Central memory CD8-positive, alpha-beta T cell (primary cell): ENCODE data around the gene KNL1.
A peak's percentile ranks its signal among the peaks of the same experiment; 100 is the strongest.

Experiments
- ATAC-seq: fragments of 150-1000 bp; cut with Tn5 transposase; replicated peaks from 2 replicates; pipeline ENCODE4 v1.10.0; 2022; ENCODE audit warnings: mild to moderate bottlenecking, moderate FRiP score, moderate number of reproducible peaks; ENCODE audit not compliant: poor library complexity, severe bottlenecking; ENCODE audit errors: extremely low read depth
- DNase-seq, 2 donors: peaks; one replicate each; pipeline ENCODE4 v3.0.0; 2021; ENCODE audit warnings: low spot score in 2 of 2
- H3K27ac Mint-ChIP-seq: one replicate; pipeline ENCODE4 v1.8.0; 2022; ENCODE audit warnings: low read depth, mild to moderate bottlenecking, moderate library complexity, mixed read lengths
- H3K27me3 Mint-ChIP-seq: one replicate; pipeline ENCODE4 v1.8.0; 2022; ENCODE audit warnings: mixed read lengths
- H3K36me3 Mint-ChIP-seq: one replicate; pipeline ENCODE4 v1.8.0; 2022; ENCODE audit warnings: mild to moderate bottlenecking, moderate library complexity, mixed read lengths; ENCODE audit not compliant: insufficient read depth
- H3K4me1 Mint-ChIP-seq: one replicate; pipeline ENCODE4 v1.8.0; 2022; ENCODE audit warnings: mixed read lengths
- H3K4me3 Mint-ChIP-seq: one replicate; pipeline ENCODE4 v1.8.0; 2022; ENCODE audit warnings: mild to moderate bottlenecking, moderate library complexity, mixed read lengths
- H3K9me3 Mint-ChIP-seq: one replicate; pipeline ENCODE4 v1.8.0; 2022; ENCODE audit warnings: mixed read lengths

The KNL1 gene

DNA sequence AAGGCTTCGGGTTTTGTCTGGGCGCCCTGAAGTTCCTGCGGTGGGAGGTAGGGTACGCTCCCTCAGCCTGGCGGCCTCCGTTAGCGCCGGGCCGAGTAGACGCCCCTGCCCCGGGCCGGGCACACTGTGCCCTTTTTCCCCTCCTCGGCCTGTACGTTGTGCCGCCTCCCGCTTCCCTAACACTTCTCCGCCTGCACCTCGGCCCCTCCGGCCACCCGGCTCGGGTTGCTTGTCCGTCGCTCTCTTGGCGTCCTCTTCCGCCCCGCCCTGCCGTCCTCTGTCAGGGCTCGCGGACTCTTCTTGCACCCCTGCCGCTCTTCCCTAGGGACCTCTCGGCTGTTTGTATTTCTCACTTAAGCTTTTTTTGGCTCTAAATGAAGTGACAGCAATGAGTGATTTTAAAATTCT is 384 bp downstream of the KNL1 start:
- Mint-ChIP-seq H3K36me3 (peaks cover 21% of the 10 kb centered on the region), H3K4me1 (peaks cover 34% of the 10 kb centered on the region), H3K9me3 (no peaks in the 10 kb centered on the region), H3K27ac (peak overlapping the region; percentile 99), H3K4me3 (peak overlapping the region; percentile 95), H3K27me3 (no peaks in the 10 kb centered on the region)
- peak; percentile 35 for ATAC-seq
- DNase-seq, result no peak

DNA sequence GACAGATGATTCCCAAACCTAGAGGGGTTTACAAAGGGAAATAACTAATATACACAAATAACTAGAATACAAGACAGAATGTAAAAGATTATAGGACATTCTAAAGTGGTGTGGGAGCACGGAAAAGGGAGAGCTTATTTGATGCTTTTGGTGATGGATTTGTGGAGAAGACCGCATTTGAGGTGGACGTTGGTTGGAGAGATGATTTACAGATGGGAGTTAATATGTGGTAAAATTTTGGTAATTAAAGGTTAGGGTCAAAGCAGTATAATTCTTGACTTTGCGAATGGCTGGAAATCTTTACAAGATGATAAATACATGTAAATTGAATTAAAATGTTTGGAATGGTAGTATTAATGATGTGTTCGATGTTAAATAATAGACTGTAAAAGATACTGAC is 1.2 kb downstream of the KNL1 start:
- ATAC-seq, result no peak
- H3K27ac Mint-ChIP-seq, result peak overlapping the region; percentile 99
- no peaks in the 10 kb centered on the region for H3K27me3 Mint-ChIP-seq
- DNase-seq, result no peak
- peaks cover 26% of the 10 kb centered on the region for H3K4me1 Mint-ChIP-seq
- H3K36me3 Mint-ChIP-seq, result peaks cover 19% of the 10 kb centered on the region
- H3K4me3 Mint-ChIP-seq, result peak overlapping the region; percentile 95
- H3K9me3 Mint-ChIP-seq, result no peaks in the 10 kb centered on the region

DNA sequence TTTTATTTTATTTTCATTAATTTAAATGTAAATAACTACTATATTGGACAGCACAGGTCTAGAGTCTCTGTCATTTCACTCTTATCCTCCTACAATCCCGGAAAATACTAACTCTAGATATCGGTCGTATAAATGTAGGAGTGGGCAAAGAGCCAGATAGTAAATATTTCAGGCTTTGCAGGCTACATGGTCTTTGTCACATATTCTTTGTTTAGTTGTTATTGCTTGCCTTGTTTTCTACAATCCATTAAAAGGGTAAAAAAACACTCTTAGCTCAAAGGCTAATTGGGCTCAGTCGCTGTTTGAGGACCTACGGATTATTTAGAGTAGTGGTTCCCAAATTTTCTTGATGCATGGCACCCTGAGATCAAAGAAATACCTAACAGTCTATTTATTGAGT is 1.7 kb downstream of the KNL1 start:
- Mint-ChIP-seq H3K27me3 (no peaks in the 10 kb centered on the region), H3K4me3 (no peak overlapping the region), H3K36me3 (peaks cover 19% of the 10 kb centered on the region), H3K4me1 (peaks cover 24% of the 10 kb centered on the region), H3K27ac (no peak overlapping the region), H3K9me3 (no peaks in the 10 kb centered on the region)
- ATAC-seq, result no peak
- no peak for DNase-seq

DNA sequence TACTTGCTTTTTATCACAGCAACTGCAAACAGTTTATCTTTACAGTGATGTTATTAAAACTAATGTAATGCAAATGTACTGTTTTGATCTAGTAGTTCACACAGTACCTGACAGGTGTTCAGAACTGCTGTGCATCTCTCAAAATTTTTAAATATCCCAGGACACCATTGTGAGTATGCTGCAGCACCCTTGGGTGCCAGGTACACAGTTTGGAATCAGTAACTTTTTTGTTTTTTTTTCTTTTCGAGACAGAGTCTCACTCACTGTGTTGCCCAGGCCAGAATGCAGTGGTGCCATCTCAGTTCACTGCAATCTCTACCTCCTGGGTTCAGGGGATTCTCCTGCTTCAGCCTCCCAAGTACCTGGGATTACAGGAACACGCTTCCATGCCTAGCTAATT is 3.0 kb downstream of the KNL1 start:
- H3K9me3 Mint-ChIP-seq, result no peaks in the 10 kb centered on the region
- no peaks in the 10 kb centered on the region for H3K27me3 Mint-ChIP-seq
- no peak overlapping the region for H3K27ac Mint-ChIP-seq
- DNase-seq (no peak), ATAC-seq (no peak)
- H3K4me1 Mint-ChIP-seq, result peaks cover 24% of the 10 kb centered on the region
- H3K36me3 Mint-ChIP-seq, result peaks cover 19% of the 10 kb centered on the region
- H3K4me3 Mint-ChIP-seq, result no peak overlapping the region

DNA sequence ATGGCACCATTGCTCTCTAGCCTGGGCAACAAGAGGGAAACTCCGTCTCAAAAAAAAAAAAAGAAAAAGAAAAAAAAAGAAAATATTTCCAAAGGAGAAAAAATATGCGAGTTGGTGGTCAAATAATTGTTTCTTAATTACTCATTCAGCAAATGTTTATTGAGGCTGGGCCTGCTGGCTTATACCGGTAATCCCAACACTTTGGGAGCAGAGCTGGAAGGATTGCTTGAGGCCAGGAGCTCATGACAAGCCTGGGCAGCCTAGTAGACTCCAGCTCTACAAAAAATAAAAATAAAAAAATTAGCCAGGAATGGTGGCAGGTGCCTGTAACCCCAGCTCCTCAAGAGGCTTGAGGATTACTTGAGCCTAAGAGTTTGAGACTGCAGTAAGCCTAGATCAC is 4.1 kb downstream of the KNL1 start:
- Mint-ChIP-seq H3K27ac (no peak overlapping the region), H3K36me3 (peaks cover 15% of the 10 kb centered on the region), H3K9me3 (no peaks in the 10 kb centered on the region), H3K27me3 (no peaks in the 10 kb centered on the region), H3K4me1 (peaks cover 15% of the 10 kb centered on the region), H3K4me3 (no peak overlapping the region)
- no peak for ATAC-seq
- DNase-seq, result no peak

DNA sequence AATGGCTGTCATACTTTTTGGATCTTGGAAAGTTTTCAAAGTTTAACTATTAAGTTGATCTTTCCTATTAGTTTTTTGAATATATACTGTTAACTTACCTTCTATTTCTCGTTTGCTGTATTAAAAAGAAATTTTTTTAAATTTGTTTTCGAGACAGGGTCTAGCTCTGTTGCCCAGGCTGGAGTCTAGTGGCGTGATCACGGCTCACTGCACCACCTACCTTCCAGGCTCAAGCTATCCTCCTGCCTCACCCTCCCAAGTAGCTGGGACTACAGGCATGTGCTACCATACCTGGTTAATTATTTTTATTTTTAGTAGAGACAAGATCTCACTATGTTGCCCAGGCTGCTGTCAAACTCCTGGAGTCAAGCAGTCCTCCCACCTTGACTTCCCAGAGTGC is 4.6 kb downstream of the KNL1 start:
- peaks cover 10% of the 10 kb centered on the region for H3K36me3 Mint-ChIP-seq

DNA sequence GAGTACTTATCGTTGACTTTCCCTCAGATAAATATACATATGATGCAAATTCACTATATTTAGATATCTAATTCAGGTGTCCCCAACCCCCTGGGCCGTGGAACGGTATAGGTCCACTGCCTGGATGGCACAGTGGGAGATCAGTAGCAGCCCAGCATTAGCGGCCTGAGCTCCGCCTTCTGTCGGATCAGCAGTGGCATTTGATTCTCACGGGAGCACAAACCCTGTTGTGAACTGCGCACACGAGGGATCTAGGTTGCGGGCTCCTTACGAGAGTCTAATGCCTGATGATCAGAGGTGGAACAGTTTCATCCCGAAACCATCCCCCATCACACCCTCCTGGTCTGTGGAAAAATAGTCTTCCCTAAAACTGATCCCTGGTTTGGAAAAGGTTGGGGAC is 6.9 kb downstream of the KNL1 start:
- H3K9me3 Mint-ChIP-seq, result no peaks in the 10 kb centered on the region
- no peak overlapping the region for H3K4me3 Mint-ChIP-seq
- no peaks in the 10 kb centered on the region for H3K36me3 Mint-ChIP-seq
- DNase-seq (no peak), ATAC-seq (no peak)
- no peaks in the 10 kb centered on the region for H3K4me1 Mint-ChIP-seq
- H3K27me3 Mint-ChIP-seq, result no peaks in the 10 kb centered on the region
- H3K27ac Mint-ChIP-seq, result no peak overlapping the region

More for the DNA sequence above, 4.6 kb downstream of the KNL1 start:
- no peak for DNase-seq
- H3K9me3 Mint-ChIP-seq, result no peaks in the 10 kb centered on the region
- no peak for ATAC-seq
- H3K27ac Mint-ChIP-seq, result no peak overlapping the region
- H3K4me1 Mint-ChIP-seq, result peaks cover 11% of the 10 kb centered on the region
- no peak overlapping the region for H3K4me3 Mint-ChIP-seq
- no peaks in the 10 kb centered on the region for H3K27me3 Mint-ChIP-seq

DNA sequence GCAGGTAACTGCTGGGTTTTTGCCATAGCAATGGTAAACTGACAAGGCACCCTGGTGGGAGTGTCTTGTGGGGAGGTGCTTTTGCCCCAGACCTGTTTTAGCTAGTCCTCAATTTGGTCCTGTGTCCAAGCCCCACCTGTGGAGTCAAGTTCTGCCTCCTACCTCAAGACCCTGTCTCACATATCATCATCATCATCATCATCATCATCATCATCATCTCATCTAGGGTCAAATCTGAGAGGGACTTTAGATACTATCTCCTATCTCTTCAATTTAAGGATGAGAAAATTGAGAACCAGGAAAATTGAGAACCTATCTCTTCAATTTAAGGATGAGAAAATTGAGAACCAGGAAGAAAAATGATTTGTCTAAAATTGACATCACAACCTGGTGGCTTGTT is 9.9 kb downstream of the KNL1 start:
- no peak overlapping the region for H3K4me3 Mint-ChIP-seq
- DNase-seq, result no peak
- no peaks in the 10 kb centered on the region for H3K4me1 Mint-ChIP-seq

DNA sequence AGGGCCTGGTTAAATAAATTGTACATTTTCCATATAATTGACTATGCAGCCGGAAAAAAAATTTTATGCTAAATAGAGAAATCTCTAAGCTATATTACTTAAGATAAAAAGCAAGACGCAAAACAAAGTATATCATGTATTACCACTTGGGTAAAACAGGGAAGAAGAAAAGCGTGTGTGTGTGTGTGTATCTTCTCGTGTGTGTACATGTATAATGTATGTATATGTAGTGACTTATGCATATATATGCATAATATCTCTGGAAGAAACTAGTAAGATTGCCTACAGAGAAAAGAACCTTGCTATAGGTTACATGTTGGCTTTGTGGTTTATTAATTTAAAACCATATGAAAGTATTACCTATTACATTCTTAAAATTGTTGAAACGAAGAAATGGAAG is 19.0 kb downstream of the KNL1 start:
- H3K27me3 Mint-ChIP-seq, result no peaks in the 10 kb centered on the region
- ATAC-seq (no peak), DNase-seq (no peak)
- H3K9me3 Mint-ChIP-seq, result no peaks in the 10 kb centered on the region
- peaks cover 4% of the 10 kb centered on the region for H3K36me3 Mint-ChIP-seq
- H3K4me1 Mint-ChIP-seq, result no peaks in the 10 kb centered on the region
- no peak overlapping the region for H3K27ac Mint-ChIP-seq
- no peak overlapping the region for H3K4me3 Mint-ChIP-seq

More for the DNA sequence above, 9.9 kb downstream of the KNL1 start:
- no peaks in the 10 kb centered on the region for H3K27me3 Mint-ChIP-seq
- H3K36me3 Mint-ChIP-seq, result no peaks in the 10 kb centered on the region
- no peak for ATAC-seq
- H3K27ac Mint-ChIP-seq, result no peak overlapping the region
- no peaks in the 10 kb centered on the region for H3K9me3 Mint-ChIP-seq

DNA sequence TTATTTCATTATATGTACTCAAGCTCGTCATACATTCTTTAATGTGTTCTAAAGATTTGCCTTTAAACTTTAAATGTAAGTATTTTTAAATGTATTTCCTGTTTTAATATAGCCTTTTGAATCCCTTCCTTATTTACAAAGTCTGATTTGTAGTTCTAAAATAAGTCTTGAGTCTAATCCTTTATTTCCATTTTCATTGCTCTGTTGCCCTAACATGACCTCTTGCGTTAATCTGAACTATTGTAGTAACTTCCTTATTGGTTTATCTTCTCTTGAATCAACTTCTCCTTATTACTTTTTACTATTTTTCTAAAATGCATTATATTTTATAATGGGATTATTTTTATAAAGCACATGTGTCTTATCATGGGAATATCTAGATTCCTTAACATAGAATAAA is 24.0 kb downstream of the KNL1 start:
- Mint-ChIP-seq H3K4me3 (no peak overlapping the region), H3K4me1 (no peaks in the 10 kb centered on the region), H3K27ac (no peak overlapping the region), H3K9me3 (no peaks in the 10 kb centered on the region), H3K36me3 (peaks cover 10% of the 10 kb centered on the region), H3K27me3 (no peaks in the 10 kb centered on the region)
- ATAC-seq (no peak), DNase-seq (no peak)

DNA sequence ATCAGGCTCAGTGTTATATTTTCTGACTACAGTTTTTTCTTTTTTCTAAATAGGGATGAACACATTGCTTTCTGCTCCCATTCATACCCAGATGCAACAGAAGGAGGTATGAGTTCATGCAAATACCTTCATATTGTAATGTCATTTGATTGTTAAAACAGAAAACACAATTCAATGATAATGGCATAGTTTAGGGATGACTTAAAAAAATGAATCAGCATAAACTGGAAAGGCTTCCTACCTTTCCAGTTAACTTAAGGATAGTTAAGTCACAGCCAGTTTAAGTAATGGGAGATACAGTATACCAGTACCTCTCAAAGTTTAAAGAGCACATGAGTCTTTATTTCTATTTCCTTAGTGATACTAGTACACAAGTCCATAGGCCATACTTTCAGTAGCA is 24.9 kb downstream of the KNL1 start:
- no peak for DNase-seq
- Mint-ChIP-seq H3K27me3 (no peaks in the 10 kb centered on the region), H3K27ac (no peak overlapping the region), H3K36me3 (peaks cover 10% of the 10 kb centered on the region), H3K4me3 (no peak overlapping the region), H3K9me3 (no peaks in the 10 kb centered on the region), H3K4me1 (no peaks in the 10 kb centered on the region)
- ATAC-seq, result no peak

DNA sequence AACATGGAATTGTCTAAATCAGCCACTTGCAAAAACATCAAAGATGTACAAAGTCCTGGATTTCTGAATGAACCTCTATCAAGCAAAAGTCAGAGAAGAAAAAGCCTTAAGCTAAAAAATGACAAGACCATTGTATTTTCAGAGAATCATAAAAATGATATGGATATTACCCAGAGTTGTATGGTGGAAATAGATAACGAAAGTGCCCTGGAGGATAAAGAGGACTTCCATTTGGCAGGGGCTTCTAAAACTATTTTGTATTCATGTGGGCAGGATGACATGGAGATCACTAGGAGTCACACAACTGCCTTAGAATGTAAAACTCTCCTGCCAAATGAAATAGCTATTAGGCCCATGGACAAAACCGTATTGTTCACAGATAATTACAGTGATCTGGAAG is 29.3 kb downstream of the KNL1 start:
- H3K4me3 Mint-ChIP-seq, result no peak overlapping the region
- no peaks in the 10 kb centered on the region for H3K4me1 Mint-ChIP-seq
- H3K36me3 Mint-ChIP-seq, result peaks cover 6% of the 10 kb centered on the region
- no peaks in the 10 kb centered on the region for H3K9me3 Mint-ChIP-seq
- no peak for ATAC-seq
- no peak for DNase-seq
- H3K27me3 Mint-ChIP-seq, result no peaks in the 10 kb centered on the region
- no peak overlapping the region for H3K27ac Mint-ChIP-seq

DNA sequence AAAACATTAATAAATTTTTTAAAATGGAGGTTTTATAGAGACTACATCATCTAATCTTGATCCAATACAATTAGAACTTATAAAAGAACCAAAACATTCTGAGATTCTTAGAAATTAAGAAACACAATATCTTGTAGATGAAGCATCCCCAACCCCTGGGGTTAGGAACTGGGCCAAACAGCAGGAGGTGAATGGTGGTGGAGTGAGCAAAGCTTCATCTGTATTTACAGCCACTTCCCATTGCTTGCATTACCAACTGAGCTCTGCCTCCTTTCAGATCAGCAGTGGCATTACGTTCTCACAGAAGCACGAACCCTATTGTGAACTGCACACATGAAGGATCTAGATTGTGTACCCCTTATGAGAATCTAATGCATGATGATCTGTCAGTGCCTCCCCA is 36.3 kb downstream of the KNL1 start:
- no peak for DNase-seq
- peaks cover 5% of the 10 kb centered on the region for H3K36me3 Mint-ChIP-seq
- no peak overlapping the region for H3K27ac Mint-ChIP-seq
- no peak for ATAC-seq
- H3K27me3 Mint-ChIP-seq, result no peaks in the 10 kb centered on the region
- no peaks in the 10 kb centered on the region for H3K4me1 Mint-ChIP-seq
- H3K9me3 Mint-ChIP-seq, result no peaks in the 10 kb centered on the region
- H3K4me3 Mint-ChIP-seq, result no peak overlapping the region

DNA sequence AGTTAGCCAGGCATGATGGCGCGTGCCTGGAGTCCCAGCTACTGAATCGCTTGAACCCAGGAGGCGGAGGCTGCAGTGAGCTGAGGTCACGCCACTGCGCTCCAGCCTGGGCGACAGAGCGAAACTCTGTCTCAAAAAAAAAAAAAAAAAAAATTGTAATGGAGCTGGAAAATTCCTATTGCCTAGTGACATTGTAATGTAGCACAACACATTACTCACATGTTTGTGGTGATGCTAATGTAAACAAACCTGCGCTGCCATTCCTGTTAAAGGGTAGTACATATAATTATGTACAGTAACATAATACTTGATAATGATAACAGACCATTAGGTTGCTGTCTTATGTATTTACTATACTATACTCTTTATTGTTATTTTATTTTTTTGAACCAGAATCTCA is 39.1 kb downstream of the KNL1 start:
- Mint-ChIP-seq H3K27me3 (no peaks in the 10 kb centered on the region), H3K9me3 (no peaks in the 10 kb centered on the region), H3K27ac (no peak overlapping the region), H3K4me1 (no peaks in the 10 kb centered on the region), H3K4me3 (no peak overlapping the region), H3K36me3 (peaks cover 7% of the 10 kb centered on the region)
- no peak for DNase-seq
- no peak for ATAC-seq
